WTC11 (cell line): Measurements from ENCODE around the gene CACNA2D3. TPM values are rescaled to one million over a fixed set of nuclear protein-coding genes. Genes with fewer than 3 reads are reported as not detected.

ENCODE experiments used
- ATAC-seq: fragments of 200-7000 bp; cut with Tn5 transposase; 2 replicates; pipeline ENCODE4 v1.10.0; 2021; ENCODE audit warnings: mild to moderate bottlenecking, moderate library complexity
- CTCF ChIA-PET: fragments of 300-600 bp; sonication (Branson Sonifier 250); formaldehyde crosslinking; loops from one replicate; lab custom pipeline; 2021; ENCODE audit warnings: antibody characterized with exemption; lab: Charles Lee
- POLR2A ChIA-PET: fragments of 350-600 bp; sonication (Branson Sonifier 250); formaldehyde crosslinking; loops from one replicate; lab custom pipeline; 2021; ENCODE audit warnings: antibody characterized with exemption; lab: Charles Lee
- DNase-seq: peaks from one replicate; pipeline ENCODE4 v3.0.0; 2021; ENCODE audit warnings: low spot score
- H3K27ac Mint-ChIP-seq: 2 replicates; pipeline ENCODE4 v1.8.0; 2021; ENCODE audit warnings: mixed read lengths
- H3K27me3 Mint-ChIP-seq: 2 replicates; pipeline ENCODE4 v1.8.0; 2021; ENCODE audit warnings: low read depth, mild to moderate bottlenecking, moderate library complexity, mixed read lengths
- H3K36me3 Mint-ChIP-seq: 2 replicates; pipeline ENCODE4 v1.8.0; 2021; ENCODE audit warnings: mixed read lengths
- H3K4me1 Mint-ChIP-seq: 2 replicates; pipeline ENCODE4 v1.8.0; 2022; ENCODE audit warnings: mixed read lengths
- H3K4me3 Mint-ChIP-seq: 2 replicates; pipeline ENCODE4 v1.8.0; 2021; ENCODE audit warnings: mild to moderate bottlenecking, moderate library complexity, mixed read lengths
- H3K9me3 Mint-ChIP-seq: 2 replicates; pipeline ENCODE4 v1.8.0; 2021; ENCODE audit warnings: mixed read lengths
- CREB1 ChIP-seq: sonication (generic); formaldehyde crosslinking; IDR thresholded peaks from 2 replicates; pipeline ENCODE4 v1.8.0; 2023; ENCODE audit warnings: mild to moderate bottlenecking, missing genetic modification reagents
- ETV6 ChIP-seq: sonication (generic); formaldehyde crosslinking; IDR thresholded peaks from 2 replicates; pipeline ENCODE4 v1.8.1; 2022; ENCODE audit warnings: mild to moderate bottlenecking, missing genetic modification reagents
- KAT7 ChIP-seq: sonication (generic); formaldehyde crosslinking; IDR thresholded peaks from 2 replicates; pipeline ENCODE4 v1.8.1; 2023; ENCODE audit warnings: missing genetic modification reagents, mild to moderate bottlenecking, borderline replicate concordance
- MYBL2 ChIP-seq: sonication (generic); formaldehyde crosslinking; IDR thresholded peaks from 2 replicates; pipeline ENCODE4 v1.8.1; 2023; ENCODE audit warnings: mild to moderate bottlenecking, moderate library complexity, missing genetic modification reagents
- NR1H2 ChIP-seq: sonication (generic); formaldehyde crosslinking; IDR thresholded peaks from 2 replicates; pipeline ENCODE4 v1.9.0; 2021; ENCODE audit warnings: mild to moderate bottlenecking, moderate library complexity, missing genetic modification reagents
- PRRX2 ChIP-seq: fragments of 250-450 bp; sonication (Bioruptor Pico); IDR thresholded peaks from 2 replicates; pipeline ENCODE4 v1.8.0; 2021; ENCODE audit warnings: mild to moderate bottlenecking
- SOX15 ChIP-seq: fragments of 250-450 bp; sonication (Bioruptor Pico); IDR thresholded peaks from 2 replicates; pipeline ENCODE4 v1.9.0; 2021; ENCODE audit warnings: mild to moderate bottlenecking
- ZNF232 ChIP-seq: sonication (generic); formaldehyde crosslinking; IDR thresholded peaks from 2 replicates; pipeline ENCODE4 v1.8.0; 2022; ENCODE audit warnings: mild to moderate bottlenecking, missing genetic modification reagents
- ZNF263 ChIP-seq: sonication (generic); formaldehyde crosslinking; IDR thresholded peaks from 2 replicates; pipeline ENCODE4 v1.8.1; 2022; ENCODE audit warnings: low read depth, mild to moderate bottlenecking, moderate library complexity, missing genetic modification reagents
- ZNF317 ChIP-seq: sonication (generic); formaldehyde crosslinking; IDR thresholded peaks from 2 replicates; pipeline ENCODE4 v1.8.1; 2023; ENCODE audit warnings: low read depth, mild to moderate bottlenecking, moderate library complexity, missing genetic modification reagents, borderline replicate concordance
- ZNF416 ChIP-seq: fragments of 250-450 bp; sonication (Bioruptor Pico); IDR thresholded peaks from 2 replicates; pipeline ENCODE4 v1.9.0; 2021; ENCODE audit warnings: mild to moderate bottlenecking, inconsistent platforms
- ZNF423 ChIP-seq: fragments of 250-450 bp; sonication (Bioruptor Pico); IDR thresholded peaks from 2 replicates; pipeline ENCODE4 v2.1.2; 2022; ENCODE audit warnings: mild to moderate bottlenecking, moderate library complexity
- total RNA-seq: library from RNA; stranded (reverse); gene quantifications from 3 replicates; pipeline ENCODE4 v1.2.3, GENCODE V29; 2021
- TF ChIP-seq, protein P1 (sequence below): sonication (generic); formaldehyde crosslinking; IDR thresholded peaks from 2 replicates; pipeline ENCODE4 v1.8.1; 2022; ENCODE audit warnings: low read depth, mild to moderate bottlenecking, moderate library complexity, missing genetic modification reagents, borderline replicate concordance
- TF ChIP-seq, protein P2 (sequence below): sonication (generic); formaldehyde crosslinking; IDR thresholded peaks from 2 replicates; pipeline ENCODE4 v1.8.0; 2023; ENCODE audit warnings: missing genetic modification reagents
- TF ChIP-seq, protein P3 (sequence below): sonication (generic); formaldehyde crosslinking; IDR thresholded peaks from 2 replicates; pipeline ENCODE4 v1.8.1; 2023; ENCODE audit warnings: mild to moderate bottlenecking, missing genetic modification reagents, borderline replicate concordance
- TF ChIP-seq, protein P4 (sequence below): fragments of 250-450 bp; sonication (Bioruptor Pico); IDR thresholded peaks from 2 replicates; pipeline ENCODE4 v1.9.0; 2021; ENCODE audit warnings: mild to moderate bottlenecking

CACNA2D3 gene
- total RNA-seq, 1 experiment from 2014 or later: 5.0 TPM

DNA sequence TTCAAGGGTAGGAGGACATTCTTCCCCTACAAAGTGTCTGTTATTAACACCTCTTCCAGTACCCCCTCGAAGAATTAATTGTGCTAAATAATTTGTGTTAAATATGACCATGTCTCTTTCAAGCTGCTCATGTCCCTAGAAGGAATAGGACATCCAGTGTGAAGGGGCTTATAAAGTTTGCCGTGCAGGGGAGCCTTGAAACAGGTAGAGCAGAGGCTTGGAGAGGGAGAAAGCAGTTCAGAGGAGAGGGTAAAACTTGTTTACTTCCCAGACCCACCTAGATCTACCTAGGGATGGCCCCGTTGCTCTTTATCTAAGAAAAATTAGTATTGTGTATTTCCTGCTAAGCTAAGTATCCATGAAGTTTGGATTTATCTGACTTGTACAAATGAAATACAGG, 114.8 kb downstream of the CACNA2D3 start:
- Mint-ChIP-seq H3K4me1 (peaks cover 31% of the 10 kb centered on the region), H3K27ac (peak overlapping the region; percentile 55; the same call in 1 of the 2 replicates), H3K9me3 (peaks cover 12% of the 10 kb centered on the region), H3K36me3 (no peaks in the 10 kb centered on the region), H3K27me3 (no peaks in the 10 kb centered on the region), H3K4me3 (no peak overlapping the region)
- CTCF ChIA-PET: no interaction called here
- POLR2A ChIA-PET: no interaction called here
- DNase-seq (no peak), ATAC-seq (no peak)
- TF ChIP-seq CREB1 (CRISPR knock-in tag) (no peak), MYBL2 (CRISPR knock-in tag) (no peak), ZNF263 (CRISPR knock-in tag) (no peak), KAT7 (CRISPR knock-in tag) (no peak), ETV6 (CRISPR knock-in tag) (no peak), ZNF317 (CRISPR knock-in tag) (no peak), ZNF232 (no peak), NR1H2 (no peak)
- TF ChIP-seq, protein P1, sequence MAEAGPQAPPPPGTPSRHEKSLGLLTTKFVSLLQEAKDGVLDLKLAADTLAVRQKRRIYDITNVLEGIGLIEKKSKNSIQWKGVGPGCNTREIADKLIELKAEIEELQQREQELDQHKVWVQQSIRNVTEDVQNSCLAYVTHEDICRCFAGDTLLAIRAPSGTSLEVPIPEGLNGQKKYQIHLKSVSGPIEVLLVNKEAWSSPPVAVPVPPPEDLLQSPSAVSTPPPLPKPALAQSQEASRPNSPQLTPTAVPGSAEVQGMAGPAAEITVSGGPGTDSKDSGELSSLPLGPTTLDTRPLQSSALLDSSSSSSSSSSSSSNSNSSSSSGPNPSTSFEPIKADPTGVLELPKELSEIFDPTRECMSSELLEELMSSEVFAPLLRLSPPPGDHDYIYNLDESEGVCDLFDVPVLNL (CRISPR knock-in tag): no peak
- TF ChIP-seq, protein P2, sequence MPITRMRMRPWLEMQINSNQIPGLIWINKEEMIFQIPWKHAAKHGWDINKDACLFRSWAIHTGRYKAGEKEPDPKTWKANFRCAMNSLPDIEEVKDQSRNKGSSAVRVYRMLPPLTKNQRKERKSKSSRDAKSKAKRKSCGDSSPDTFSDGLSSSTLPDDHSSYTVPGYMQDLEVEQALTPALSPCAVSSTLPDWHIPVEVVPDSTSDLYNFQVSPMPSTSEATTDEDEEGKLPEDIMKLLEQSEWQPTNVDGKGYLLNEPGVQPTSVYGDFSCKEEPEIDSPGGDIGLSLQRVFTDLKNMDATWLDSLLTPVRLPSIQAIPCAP: no peak
- TF ChIP-seq, all 79 proteins: peak for 0

DNA sequence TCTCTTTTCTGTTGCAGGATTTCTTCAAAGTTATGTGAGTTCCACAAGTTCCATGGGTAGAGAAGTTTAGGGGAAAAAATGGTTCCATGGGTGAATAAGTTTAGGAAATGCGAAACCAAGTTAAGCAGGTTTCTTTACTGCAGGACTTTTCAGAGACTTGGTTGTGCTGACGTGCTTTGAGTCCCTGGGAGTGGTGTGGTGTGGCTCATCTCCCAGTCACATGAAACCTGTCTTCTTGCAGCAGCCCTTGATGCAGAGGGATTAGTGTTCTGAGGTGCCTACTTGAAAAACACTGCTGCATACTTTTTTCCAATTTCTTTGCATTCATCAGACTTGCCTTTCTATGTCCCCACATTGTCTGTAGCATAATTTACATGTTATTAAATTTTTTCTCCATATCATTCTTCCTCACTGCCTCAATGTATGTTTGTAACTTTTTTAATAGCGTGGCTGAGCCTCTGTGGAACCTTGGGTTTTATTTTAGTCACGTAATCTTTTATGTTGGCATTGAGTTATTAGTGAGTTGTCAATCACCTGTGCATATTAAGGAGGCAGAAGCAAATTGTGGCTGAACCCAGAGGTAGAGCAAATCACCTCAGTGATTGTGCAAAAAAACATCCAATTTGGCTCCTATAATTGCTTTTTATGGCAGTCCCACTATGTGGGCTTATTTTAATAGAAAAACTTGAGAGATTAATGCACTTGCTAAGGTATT, 115.6 kb downstream of the CACNA2D3 start:
- Mint-ChIP-seq H3K9me3 (peaks cover 12% of the 10 kb centered on the region), H3K4me1 (peaks cover 31% of the 10 kb centered on the region), H3K36me3 (no peaks in the 10 kb centered on the region), H3K27me3 (no peaks in the 10 kb centered on the region), H3K4me3 (no peak overlapping the region), H3K27ac (no peak overlapping the region; the same call in 1 of the 2 replicates)
- DNase-seq: no peak
- POLR2A ChIA-PET: no interaction called here
- no peak for TF ChIP-seq ZNF416 (CRISPR knock-in tag)
- CTCF ChIA-PET: no interaction called here
- ATAC-seq: no peak

DNA sequence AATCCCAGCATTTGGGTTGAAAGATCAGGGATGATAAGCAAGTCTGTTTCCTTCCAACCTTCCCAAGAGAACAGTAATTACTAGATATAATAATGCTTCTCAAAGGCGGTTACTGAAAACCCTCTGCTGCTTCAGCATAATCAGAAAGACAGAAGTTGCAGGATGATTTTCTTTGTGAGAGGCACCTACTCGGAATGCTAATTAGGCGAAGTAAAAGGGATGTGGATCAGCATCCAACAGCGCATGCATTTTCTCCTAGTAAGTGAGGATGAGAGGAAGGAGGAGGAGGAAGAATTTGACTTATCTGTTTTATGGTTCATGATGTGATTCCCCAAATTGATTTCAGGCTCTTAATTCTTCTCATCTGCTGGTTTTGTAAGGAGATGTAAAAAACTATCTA, 118.0 kb downstream of the CACNA2D3 start:
- H3K36me3 Mint-ChIP-seq: no peaks in the 10 kb centered on the region
- TF ChIP-seq, protein P3, sequence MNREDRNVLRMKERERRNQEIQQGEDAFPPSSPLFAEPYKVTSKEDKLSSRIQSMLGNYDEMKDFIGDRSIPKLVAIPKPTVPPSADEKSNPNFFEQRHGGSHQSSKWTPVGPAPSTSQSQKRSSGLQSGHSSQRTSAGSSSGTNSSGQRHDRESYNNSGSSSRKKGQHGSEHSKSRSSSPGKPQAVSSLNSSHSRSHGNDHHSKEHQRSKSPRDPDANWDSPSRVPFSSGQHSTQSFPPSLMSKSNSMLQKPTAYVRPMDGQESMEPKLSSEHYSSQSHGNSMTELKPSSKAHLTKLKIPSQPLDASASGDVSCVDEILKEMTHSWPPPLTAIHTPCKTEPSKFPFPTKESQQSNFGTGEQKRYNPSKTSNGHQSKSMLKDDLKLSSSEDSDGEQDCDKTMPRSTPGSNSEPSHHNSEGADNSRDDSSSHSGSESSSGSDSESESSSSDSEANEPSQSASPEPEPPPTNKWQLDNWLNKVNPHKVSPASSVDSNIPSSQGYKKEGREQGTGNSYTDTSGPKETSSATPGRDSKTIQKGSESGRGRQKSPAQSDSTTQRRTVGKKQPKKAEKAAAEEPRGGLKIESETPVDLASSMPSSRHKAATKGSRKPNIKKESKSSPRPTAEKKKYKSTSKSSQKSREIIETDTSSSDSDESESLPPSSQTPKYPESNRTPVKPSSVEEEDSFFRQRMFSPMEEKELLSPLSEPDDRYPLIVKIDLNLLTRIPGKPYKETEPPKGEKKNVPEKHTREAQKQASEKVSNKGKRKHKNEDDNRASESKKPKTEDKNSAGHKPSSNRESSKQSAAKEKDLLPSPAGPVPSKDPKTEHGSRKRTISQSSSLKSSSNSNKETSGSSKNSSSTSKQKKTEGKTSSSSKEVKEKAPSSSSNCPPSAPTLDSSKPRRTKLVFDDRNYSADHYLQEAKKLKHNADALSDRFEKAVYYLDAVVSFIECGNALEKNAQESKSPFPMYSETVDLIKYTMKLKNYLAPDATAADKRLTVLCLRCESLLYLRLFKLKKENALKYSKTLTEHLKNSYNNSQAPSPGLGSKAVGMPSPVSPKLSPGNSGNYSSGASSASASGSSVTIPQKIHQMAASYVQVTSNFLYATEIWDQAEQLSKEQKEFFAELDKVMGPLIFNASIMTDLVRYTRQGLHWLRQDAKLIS (CRISPR knock-in tag): no peak
- TF ChIP-seq SOX15 (CRISPR knock-in tag): no peak
- TF ChIP-seq, protein P4, sequence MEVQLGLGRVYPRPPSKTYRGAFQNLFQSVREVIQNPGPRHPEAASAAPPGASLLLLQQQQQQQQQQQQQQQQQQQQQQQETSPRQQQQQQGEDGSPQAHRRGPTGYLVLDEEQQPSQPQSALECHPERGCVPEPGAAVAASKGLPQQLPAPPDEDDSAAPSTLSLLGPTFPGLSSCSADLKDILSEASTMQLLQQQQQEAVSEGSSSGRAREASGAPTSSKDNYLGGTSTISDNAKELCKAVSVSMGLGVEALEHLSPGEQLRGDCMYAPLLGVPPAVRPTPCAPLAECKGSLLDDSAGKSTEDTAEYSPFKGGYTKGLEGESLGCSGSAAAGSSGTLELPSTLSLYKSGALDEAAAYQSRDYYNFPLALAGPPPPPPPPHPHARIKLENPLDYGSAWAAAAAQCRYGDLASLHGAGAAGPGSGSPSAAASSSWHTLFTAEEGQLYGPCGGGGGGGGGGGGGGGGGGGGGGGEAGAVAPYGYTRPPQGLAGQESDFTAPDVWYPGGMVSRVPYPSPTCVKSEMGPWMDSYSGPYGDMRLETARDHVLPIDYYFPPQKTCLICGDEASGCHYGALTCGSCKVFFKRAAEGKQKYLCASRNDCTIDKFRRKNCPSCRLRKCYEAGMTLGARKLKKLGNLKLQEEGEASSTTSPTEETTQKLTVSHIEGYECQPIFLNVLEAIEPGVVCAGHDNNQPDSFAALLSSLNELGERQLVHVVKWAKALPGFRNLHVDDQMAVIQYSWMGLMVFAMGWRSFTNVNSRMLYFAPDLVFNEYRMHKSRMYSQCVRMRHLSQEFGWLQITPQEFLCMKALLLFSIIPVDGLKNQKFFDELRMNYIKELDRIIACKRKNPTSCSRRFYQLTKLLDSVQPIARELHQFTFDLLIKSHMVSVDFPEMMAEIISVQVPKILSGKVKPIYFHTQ: no peak
- TF ChIP-seq PRRX2 (CRISPR knock-in tag): no peak
- no peak for TF ChIP-seq ZNF423 (CRISPR knock-in tag)
- no peak overlapping the region for H3K27ac Mint-ChIP-seq
- H3K4me1 Mint-ChIP-seq: peaks cover 41% of the 10 kb centered on the region
- ATAC-seq (0 out of 2 replicates have a peak, but pooled peaks have one; percentile 18), DNase-seq (no peak)
- ChIA-PET POLR2A (no interaction called here), CTCF (no interaction called here)
- no peak overlapping the region for H3K4me3 Mint-ChIP-seq
- H3K9me3 Mint-ChIP-seq: no peaks in the 10 kb centered on the region
- H3K27me3 Mint-ChIP-seq: no peaks in the 10 kb centered on the region
